LNCaP clone FGC (cell line): ENCODE measurements around the gene AMDHD2.
"Not testable (repeated sequence)": the region's sequence is repeated elsewhere in the genome, so short reads cannot be mapped to it uniquely, and the experiment has no call there.

Source experiments
- DNase-seq: peaks from one replicate; pipeline ENCODE4 v3.0.0-alpha.2; 2011; ENCODE audit warnings: low read depth
- H3K4me3 ChIP-seq: 2 replicates; pipeline ENCODE4 v1.5.1; 2011; ENCODE audit warnings: mild to moderate bottlenecking, low read depth, low read length, control low read depth

The AMDHD2 gene

DNA sequence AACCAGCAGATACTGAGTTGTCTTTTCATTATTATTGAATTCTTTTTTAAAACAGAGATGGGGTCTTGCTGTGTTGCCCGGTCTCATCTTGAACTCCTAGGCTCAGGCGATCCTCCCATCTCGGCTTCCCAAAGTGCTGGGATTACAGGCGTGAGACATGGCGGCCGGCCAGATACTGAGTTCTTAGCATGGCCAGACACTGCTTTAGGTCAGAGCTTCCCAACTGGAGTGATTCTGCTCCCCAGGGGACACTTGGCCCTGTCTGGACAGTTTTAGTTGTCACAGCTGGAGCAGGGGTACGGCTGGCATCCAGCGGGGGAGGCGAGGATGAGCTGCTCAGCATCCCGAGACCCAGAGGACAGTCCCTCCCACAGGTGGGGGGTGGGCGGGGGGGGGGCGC is 58.7 kb downstream of the AMDHD2 start:
- not testable (repeated sequence) for DNase-seq, H3K4me3 ChIP-seq

- not testable (repeated sequence) for DNase-seq, H3K4me3 ChIP-seq
Observed at GRCh38 chr16:2580143-2580542, 60.0 kb downstream of the AMDHD2 start.

DNA sequence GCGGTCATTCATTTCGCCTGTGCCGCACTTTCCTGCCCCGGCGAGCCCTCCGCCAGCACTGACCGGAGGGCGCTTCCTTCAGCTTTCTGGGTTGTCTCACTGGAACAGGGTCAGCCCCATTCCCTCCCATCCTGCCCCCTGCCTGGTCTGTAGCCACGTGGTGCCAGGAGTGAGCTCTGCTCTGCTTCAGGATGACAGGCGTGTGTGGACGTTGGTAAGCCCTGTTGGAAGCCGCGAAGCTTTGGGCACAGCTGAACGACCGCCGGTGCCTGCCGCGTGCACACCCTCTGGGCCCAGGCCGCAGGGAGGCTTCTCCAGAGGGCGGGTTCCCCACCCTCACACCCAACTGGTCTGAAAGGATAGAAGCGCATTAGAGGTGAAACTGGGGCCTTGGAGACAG is 60.6 kb downstream of the AMDHD2 start:
- DNase-seq, H3K4me3 ChIP-seq: not testable (repeated sequence)
